NCI-H187 treated with DMSO at 0.1 percent for 48 hours (cell line): ENCODE measurements around the gene OR10H1.
"Not testable (repeated sequence)": the region's sequence is repeated elsewhere in the genome, so short reads cannot be mapped to it uniquely, and the experiment has no call there.

ENCODE experiments used
- DNase-seq: peaks from one replicate; lab custom pipeline; 2025; lab: John Stamatoyannopoulos, UW

Gene OR10H1, protein sequence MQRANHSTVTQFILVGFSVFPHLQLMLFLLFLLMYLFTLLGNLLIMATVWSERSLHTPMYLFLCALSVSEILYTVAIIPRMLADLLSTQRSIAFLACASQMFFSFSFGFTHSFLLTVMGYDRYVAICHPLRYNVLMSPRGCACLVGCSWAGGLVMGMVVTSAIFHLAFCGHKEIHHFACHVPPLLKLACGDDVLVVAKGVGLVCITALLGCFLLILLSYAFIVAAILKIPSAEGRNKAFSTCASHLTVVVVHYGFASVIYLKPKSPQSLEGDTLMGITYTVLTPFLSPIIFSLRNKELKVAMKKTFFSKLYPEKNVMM

DNA sequence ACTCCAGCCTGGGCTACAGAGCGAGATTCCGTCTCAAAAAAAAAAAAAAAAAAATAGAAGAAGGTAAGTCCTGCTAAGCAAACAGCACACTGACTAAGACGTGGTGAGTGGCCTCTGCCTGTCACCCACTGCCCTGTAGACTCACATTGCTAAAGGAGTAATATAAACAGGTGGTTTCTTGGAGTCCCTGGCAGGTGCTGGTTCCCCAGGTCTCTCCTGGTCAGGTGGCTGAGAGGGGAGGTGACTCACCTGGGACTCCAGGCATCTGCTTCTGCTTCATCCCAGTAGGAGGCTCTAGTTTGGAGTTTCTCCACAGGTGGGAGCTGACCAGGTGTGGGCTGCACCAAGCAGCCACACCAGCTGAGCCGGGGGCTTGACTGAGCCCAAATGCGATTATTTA, at the start of gene OR10H1:
Gene OR10H1, minus strand, starts transcription at position 359 of the 400 bp plus-strand sequence. CDS start 7,627 bp downstream, outside the sequence.
- no peak for DNase-seq

DNA sequence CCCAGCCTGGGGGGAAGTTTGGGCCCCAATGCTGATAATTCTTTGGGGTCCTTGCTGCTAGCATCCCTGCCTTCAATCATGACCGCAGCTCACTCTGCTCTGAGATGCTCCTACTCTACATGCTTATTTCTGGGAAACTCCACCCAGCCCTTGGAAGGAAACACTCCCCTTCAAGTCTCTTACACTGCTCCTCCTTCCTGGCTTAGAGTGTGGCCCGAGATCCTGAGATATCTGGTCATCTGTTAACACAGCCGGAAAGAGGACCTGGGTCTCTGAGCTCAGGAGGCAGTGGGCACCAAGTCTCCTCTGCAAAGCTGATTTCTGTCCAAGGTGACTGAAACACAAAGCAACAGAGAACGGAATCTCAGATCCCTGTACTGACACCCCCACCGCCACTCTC, 49.4 kb upstream of the OR10H1 start:
- DNase-seq: no peak

DNA sequence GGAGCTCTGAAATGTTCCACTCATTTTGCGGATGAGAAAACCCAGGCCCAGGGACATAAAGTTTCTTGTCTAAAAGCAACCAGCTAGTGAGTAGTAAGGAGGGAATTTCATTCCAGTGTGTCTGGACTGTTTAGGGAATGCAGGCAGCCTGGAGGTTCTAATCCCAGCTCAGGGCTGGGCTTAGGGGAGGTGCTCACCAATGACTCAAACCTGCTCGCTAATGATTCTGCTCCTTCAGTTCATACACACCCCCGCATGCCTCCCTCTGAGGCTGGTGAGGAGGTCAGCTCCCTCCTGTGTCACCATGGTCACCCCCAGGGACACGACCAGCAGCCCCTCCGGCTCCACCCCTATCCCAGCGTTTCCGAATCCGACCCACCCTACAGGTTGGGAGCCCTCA, 47.8 kb upstream of the OR10H1 start:
- DNase-seq: no peak

DNA sequence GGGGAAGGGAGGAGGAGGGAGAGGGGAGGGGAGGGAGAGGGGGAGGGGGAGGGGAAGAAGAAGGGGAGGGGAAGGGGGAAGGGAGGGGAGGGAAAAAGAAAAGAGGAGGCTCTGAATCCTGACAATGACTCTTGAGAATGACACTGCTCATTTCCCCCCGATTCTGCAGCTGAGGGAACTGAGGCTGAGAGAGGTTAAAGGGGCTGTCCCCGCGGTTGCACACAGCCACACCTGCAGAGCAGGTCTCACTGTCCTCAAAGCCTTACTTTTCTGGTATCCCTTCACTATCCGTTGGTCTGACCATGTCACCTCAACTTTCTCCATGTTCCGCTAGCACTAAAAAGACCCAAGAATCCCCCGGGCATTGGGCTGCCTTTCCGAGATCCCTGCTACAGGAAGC, 47.0 kb upstream of the OR10H1 start:
- DNase-seq: no peak

DNA sequence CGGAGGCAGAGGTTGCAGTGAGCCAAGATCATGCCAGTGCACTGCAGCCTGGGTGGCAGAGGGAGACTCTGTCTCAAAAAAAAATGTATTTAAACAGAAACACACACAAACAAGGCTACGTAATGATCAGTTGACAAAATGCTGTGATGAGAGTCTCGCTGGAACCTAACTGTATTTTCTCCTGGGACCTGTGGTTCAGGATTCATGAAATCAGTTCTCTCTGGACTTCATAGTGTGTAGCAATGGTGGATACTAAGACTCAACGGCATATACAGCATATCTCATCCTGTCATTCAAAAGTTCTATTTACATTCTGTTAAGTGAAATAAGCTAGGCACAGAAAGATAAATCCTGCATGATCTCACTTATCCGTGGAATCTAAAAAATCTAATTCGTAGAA, 45.1 kb upstream of the OR10H1 start:
- no peak for DNase-seq

DNA sequence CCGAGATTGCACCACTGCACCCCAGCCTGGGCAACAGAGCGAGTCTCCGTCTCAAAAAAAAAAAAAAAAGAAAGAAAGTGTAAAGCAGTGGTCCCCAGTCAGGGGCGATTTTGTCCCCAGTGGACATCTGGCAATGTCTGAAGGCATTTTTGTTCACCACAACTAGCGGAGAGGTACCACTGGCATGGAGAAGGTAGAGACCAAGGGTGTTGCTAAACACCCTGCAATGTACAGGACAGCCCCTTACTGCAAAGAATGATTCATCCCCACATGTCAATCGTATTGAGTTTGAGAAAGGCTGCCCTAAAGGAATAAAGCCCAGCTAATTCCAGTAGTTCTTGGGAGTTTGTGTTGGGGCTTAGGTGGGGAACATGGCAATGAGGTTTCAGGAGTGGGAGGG, 43.7 kb upstream of the OR10H1 start:
- no peak for DNase-seq

DNA sequence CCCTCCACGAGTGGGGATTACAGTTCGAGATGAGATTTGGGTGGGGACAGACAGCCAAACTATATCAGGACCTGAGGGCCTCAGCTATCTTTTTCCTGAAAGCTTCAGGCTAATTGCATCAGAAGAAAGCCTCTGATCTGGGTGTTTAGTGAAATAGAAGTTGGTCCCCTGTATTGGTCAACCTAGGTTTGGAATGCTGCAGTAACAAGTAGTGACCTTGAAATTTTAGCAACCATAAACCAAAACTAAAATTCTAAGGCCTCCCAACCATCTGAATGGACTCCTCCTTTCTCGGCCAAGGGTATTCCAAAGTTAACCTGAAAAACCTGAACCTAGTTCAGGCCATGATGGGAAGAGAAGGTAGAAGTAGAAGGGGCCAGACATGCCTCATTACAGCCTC, 34.9 kb upstream of the OR10H1 start:
- no peak for DNase-seq

DNA sequence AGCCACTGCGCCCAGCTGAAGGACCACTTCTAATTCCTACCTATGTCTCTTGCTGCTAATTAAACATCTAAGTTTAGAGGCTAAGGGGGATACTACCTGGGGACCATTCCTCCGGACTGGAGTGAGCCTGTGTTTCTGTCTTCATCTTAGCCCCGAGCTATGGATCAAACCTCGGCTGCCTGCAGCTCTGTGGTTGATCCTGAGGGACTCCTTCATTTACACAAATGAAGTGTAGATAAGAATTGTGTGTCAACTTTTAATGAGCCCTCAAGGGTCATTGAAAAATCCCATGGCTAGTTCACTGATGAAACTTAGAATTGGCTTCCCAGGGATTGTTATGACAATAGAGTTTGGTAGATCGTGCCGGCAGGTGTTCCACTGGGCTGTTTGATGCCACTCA, 31.5 kb upstream of the OR10H1 start:
- DNase-seq: no peak

DNA sequence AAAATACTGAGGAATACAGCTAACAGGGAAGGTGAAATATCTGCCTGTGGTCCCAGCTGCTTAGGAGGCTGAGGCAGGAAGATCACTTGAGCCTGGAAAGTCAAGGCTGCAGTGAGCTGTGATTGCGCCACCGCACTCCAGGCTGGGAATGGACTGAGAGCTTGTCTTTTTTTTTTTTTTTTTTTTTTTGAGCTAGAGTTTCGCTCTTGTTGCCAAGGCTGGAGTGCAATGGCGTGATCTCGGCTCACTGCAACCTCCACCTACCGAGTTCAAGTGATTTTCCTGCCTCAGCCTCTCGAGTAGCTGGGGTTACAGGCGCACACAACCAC, 28.4 kb upstream of the OR10H1 start:
- DNase-seq: not testable (repeated sequence)

DNA sequence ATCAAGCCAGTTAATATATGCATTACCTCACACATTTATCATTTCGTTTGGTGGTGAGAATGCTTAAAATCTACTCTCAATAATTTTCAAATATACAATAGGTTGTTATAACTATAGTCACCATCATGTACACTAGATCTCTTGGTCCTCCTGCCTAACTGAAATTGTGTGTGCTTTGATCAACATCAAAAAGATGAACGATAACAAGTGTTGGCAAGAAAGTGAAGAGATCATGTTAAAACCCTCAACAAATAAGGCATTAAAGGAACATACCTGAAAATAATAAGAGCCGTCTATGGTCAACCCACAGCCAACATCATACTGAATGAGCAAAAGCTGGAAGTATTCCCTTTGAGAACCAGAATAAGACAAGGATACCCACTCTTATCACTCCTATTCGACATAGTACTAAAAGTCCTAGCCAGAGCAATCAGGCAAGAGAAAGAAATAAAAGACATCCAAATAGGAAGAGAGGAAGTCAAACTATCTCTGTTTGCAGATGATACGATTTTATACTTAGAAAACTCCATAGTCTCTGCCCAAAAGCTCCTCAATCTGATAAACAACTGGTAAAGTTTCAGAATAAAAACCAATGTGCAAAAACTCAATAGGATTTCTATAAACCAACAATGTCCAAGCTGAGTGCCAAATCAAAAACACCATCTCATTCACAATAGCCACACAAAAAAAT, 27.9 kb upstream of the OR10H1 start:
- no peak for DNase-seq

DNA sequence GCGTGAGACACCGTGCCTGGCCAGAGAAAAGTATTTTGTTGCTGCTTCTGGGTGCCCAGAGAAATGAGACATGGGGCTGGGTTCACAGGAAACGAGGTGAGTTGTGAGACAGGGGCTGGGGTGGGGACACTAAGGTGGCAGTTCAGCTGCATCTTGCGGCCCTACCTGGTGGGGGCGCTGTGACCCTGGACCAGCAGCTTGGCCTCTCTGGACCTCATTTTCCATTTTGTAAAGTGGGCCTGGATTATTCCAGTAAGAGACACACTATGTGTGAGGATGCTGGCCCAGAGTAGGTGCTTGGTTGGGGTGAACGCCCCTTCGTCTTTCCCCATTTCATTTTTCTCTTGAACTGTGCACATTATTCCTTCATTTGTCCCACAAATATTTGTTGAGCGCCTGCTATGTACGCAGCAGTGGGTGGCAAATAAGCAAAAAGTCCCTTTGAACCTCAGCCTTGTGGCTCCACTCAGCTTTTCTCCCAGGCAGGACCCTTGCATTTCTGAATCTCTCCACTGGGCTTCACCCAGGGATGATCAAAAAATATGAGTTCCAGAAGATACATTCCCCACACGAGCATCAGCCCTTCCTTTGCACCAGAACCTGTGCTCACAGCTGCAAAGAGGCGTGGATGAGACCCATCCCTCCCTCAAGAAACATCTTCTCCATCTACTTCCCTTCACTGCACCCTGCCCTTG, 26.6 kb upstream of the OR10H1 start:
- DNase-seq: no peak

DNA sequence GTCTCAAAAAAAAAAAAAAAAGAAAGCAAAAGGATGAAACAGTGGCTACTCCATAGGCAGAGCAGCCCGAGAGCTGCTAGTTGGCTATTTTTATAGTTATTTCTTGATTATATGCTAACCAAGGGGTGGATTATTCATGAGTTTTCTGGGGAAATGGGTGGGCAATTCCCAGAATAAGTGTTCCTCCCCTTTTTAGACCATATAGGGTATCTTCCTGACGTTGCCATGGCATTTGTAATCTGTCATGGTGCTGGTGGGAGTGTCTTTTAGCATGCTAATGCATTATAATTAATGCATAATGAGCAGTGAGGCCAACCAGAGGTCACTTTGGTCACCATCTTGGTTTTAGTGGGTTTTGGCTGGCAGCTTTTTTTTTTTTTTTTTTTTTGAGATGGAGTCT, 25.4 kb upstream of the OR10H1 start:
- no peak for DNase-seq

DNA sequence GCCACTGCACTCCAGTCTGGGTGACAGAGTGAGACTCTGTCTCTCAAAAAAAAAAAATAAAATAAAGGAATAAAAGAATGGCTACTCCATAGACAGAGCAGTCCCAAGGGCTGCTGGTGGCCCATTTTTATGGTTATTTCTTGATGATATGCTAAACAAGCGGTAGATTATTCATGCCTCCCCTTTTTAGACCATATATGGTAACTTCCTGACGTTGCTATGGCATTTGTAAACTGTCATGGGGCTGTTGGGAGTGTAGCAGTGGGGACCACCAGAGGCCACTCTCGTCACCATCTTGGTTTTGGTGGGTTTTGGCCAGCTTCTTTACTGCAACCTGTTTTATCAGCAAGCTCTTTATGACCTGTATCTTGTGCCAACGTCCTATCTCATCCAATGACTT, 24.4 kb upstream of the OR10H1 start:
- not testable (repeated sequence) for DNase-seq

DNA sequence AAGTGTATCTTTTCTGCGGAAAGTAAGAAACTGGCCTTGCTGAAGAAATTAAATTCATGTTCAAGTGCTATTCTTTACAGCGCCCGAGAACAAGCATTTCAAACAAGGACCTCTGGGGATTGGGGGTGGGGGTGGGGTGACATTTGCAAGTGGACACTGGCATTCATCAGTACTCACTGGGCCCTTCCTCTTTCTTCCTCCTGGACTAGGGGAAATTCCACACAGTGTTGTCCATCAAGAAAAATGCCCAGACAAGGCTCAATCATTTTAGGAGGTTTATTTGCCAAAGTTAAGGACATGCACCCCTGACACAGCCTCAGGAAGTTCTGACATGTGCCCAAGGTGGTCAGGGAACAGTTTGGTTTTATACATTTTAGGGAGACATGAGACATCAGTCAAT, 22.9 kb upstream of the OR10H1 start:
- no peak for DNase-seq

DNA sequence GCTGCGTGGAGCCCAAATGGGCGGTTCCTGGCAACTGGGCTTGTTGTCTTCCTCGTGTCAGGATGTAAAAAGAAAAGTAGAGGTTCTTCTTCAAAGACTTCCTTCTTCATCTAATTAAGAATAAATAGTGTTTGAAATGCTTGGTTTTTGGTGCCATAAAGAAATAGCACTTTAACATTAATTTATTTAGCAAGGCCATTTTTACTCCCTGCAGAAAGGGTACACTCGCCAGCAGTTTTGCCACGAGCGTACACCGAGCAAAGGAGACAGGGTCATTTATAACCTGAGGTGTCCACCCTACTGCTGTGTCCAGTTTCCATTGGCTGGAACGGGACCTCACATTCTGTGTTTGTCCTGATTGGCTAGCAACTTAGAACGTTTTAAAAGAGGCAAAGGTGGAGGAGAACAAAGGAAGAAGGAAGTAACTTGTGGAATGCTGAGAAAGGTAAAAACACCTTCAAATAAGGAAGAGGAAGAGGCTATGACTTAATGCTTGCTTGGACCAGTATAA, 21.8 kb upstream of the OR10H1 start:
- DNase-seq: no peak

DNA sequence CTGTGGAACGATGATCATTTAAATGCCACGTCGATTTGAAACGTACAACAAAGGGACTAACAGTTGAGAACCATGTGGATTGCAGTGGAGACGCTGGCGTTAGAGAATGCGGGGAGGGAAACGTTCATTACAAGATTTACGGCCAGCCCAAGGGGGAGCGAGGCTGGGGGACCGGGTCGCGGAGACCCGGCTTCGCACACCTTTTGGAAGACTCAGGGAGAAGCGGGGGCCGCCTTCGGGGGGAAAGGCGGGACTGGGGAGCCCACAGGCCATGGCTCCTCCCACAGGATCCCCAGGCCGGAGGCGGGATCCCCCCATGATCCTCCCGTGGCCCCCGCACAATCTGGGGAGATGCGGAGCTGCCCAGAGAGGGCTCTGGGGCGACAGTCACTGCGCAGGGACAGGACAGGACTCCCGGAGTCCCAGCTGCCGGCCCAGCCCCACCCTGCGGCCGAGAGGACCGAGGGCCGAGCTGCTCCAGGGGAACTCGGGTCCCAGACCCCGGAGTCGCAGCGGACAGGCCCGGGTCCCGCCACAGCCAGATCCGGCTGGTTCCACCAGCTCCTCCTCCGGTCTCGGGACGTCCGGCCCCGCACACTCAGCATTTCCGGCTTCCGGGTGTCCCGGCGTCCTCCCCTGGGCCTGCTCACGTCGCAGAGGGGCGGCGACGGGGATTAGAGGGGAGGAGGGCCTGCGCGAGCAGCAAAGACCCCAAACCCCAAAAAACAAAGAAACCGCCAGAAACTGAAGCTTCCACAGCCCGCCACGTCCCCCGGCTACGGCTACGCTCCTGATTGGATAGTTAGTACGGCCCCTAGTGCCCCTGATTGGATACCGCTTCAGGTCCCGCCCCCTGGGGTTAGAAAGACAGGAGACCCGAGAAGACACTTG, 21.1 kb upstream of the OR10H1 start:
- no peak for DNase-seq

DNA sequence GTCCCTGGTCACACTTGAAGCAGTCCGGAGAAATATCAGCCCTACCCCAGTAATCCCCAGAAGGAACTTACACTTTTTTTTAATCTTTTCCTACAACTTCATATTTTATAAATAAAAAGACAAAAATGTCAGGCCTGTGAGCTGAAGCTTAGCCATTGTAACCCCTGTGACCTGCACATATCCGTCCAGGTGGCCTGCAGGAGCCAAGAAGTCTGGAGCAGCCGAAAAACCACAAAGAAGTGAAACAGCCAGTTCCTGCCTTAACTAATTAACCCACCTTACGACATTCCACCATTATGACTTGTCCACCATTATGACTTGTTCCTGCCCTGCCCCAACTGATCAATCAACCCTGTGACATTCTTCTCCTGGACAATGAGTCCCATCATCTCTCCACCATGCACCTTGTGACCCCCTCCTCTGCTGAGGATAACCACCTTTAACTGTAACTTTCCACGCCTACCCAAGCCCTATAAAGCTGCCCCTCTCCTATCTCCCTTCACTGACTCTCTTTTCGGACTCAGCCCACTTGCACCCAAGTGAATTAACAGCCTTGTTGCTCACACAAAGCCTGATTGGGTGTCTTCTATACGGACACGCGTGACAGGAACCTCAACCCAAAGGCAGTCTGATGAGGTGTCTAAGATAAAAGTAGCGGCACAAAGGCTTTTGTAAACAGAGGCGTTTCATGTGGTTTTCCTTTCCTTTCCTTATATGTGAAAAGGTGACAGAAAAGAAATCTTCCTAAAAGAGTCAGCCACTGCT, 20.3 kb upstream of the OR10H1 start:
- not testable (repeated sequence) for DNase-seq

DNA sequence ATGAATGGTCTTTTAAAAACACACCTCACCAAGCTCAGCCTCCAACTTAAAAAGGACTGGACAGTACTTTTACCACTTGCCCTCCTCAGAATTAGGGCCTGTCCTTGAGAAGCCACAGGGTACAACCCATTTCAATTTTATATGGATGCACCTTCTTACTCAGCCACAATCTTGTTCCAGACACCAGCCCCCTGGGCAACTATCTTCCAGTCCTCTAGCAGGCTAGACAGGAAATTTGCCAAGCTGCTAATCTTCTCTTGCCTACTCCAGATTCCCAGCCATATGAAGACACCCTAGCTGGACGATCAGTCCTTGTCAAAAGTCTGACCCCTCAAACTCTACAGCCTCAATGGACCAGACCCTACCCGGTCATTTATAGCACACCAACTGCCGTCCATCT, 18.8 kb upstream of the OR10H1 start:
- not testable (repeated sequence) for DNase-seq

DNA sequence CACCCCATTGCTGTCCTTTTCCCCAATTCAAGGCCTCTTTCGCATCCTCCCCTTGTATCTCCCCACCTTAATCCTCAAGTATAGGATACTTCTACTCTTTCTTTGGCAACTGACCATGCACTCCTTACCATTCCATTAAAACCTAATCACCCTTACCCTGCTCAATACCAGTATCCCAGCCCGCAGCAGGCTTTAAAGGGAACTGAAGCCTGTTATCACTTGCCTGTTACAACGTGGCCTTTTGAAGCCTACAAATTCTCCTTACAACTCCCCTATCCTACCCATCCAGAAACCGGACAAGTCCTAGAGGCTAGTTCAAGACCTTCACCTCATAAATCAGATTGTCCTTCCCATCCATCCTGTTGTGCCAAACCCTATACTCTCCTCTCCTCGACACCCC, 16.2 kb upstream of the OR10H1 start:
- no peak for DNase-seq

DNA sequence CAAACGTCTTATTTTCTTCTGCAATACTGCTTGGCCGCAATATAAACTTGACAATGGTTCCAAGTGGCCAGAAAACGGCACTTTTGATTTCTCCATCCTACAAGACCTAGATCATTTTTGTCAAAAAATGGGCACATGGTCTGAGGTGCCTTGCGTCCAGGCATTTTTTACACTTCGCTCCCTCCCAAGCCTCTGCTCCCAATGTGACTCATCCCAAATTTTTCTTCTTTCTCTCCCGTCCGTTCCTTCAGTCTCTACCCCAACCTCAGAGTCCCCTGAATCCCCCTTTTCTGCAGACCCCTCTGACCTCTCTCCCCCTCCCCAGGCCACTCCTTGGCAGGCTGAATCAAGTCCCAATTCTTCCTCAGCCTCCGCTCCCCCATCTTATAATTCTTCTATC, 14.3 kb upstream of the OR10H1 start:
- DNase-seq: no peak

DNA sequence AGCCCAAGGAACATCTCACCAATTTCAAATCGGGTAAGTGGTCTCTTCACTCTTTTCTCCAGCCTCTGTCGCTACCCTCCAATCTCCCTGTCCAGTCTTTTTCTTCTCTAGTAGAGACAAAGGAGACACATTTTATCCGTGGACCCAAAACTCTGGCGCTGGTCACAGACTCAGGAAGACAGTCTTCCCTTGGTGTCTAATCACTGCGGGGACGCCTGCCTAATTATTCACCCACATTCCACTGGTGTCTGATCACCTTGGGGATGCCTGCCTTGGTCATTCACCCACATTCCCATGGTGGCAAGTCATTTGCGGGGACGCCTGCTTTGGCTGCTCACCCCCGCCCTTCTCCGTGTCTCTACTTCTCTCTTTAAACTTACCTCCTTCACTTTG, 13.8 kb upstream of the OR10H1 start:
- no peak for DNase-seq
